Activated CD4-positive, alpha-beta T cell treated with anti-CD3 and anti-CD28 coated beads for 4 hours (primary cell): ENCODE results near the gene FCHSD2.

Source experiments
- DNase-seq, 2 donors: peaks; one replicate each; pipeline ENCODE4 v3.0.0-alpha.2; 2020

The FCHSD2 gene

GRCh38 chr11:72962084-72962483 is 180.0 kb downstream of the FCHSD2 start:
- no peak for DNase-seq

GRCh38 chr11:72959998-72960731 is 182.0 kb downstream of the FCHSD2 start:
- DNase-seq = no peak

- DNase-seq = no peak
Measured at GRCh38 chr11:72958791-72959190, 183.3 kb downstream of the FCHSD2 start.

- DNase-seq = no peak
Measured at GRCh38 chr11:72955466-72955865, 186.7 kb downstream of the FCHSD2 start.

- DNase-seq = no peak
Measured at GRCh38 chr11:72954860-72955259, 187.3 kb downstream of the FCHSD2 start.

- DNase-seq = no peak
Measured at GRCh38 chr11:72953637-72954036, 188.5 kb downstream of the FCHSD2 start.

- no peak for DNase-seq
Measured at GRCh38 chr11:72951888-72952287, 190.2 kb downstream of the FCHSD2 start.

GRCh38 chr11:72951193-72951592 is 190.9 kb downstream of the FCHSD2 start:
- no peak for DNase-seq

GRCh38 chr11:72950685-72951084 is 191.4 kb downstream of the FCHSD2 start:
- DNase-seq = no peak

- no peak for DNase-seq
Measured at GRCh38 chr11:72947229-72947628, 194.9 kb downstream of the FCHSD2 start.

- no peak for DNase-seq
Measured at GRCh38 chr11:72943664-72944063, 198.5 kb downstream of the FCHSD2 start.

GRCh38 chr11:72940417-72940816 is 201.7 kb downstream of the FCHSD2 start:
- DNase-seq = no peak

GRCh38 chr11:72939031-72939430 is 203.1 kb downstream of the FCHSD2 start:
- DNase-seq = no peak

GRCh38 chr11:72937439-72937838 is 204.7 kb downstream of the FCHSD2 start:
- DNase-seq = no peak

GRCh38 chr11:72935700-72936099 is 206.4 kb downstream of the FCHSD2 start:
- DNase-seq = no peak

GRCh38 chr11:72932132-72932570 is 210.0 kb downstream of the FCHSD2 start:
- DNase-seq = no peak

- DNase-seq = no peak
Measured at GRCh38 chr11:72930008-72930407, 212.1 kb downstream of the FCHSD2 start.

GRCh38 chr11:72929256-72929655 is 212.9 kb downstream of the FCHSD2 start:
- no peak for DNase-seq

GRCh38 chr11:72927380-72927779 is 214.7 kb downstream of the FCHSD2 start:
- no peak for DNase-seq

GRCh38 chr11:72926076-72926475 is 216.0 kb downstream of the FCHSD2 start:
- no peak for DNase-seq

GRCh38 chr11:72925656-72926055 is 216.5 kb downstream of the FCHSD2 start:
- DNase-seq = no peak

- DNase-seq = no peak
Measured at GRCh38 chr11:72924568-72925190, 217.4 kb downstream of the FCHSD2 start.

GRCh38 chr11:72921028-72921716 is 220.9 kb downstream of the FCHSD2 start:
- DNase-seq = no peak

- no peak for DNase-seq
Measured at GRCh38 chr11:72920001-72920400, 222.1 kb downstream of the FCHSD2 start.
